Calu3 (cell line): ENCODE data around the gene TRIO. TPM values are rescaled to one million over a fixed set of nuclear protein-coding genes. Genes with fewer than 3 reads are reported as not detected.

Experiments used
- BruUV-seq: library from RNA; stranded (reverse); fragments of 400-500 nt; replicated peaks from 2 replicates; lab custom pipeline; 2021; lab: Mats Ljungman, UMichigan
- CTCF ChIA-PET: fragments of 300-600 bp; sonication (Branson Sonifier 250); formaldehyde crosslinking; loops from one replicate; lab custom pipeline; 2022; ENCODE audit warnings: antibody characterized with exemption; lab: Charles Lee
- DNase-seq: peaks from one replicate; pipeline ENCODE4 v3.0.0; 2022
- H3K27ac Mint-ChIP-seq: one replicate; pipeline ENCODE4 v1.8.0; 2022; ENCODE audit warnings: mixed read lengths; ENCODE audit not compliant: unreplicated experiment
- H3K27me3 Mint-ChIP-seq: one replicate; pipeline ENCODE4 v1.8.0; 2022; ENCODE audit warnings: mixed read lengths; ENCODE audit not compliant: unreplicated experiment
- H3K36me3 Mint-ChIP-seq: one replicate; pipeline ENCODE4 v1.8.0; 2022; ENCODE audit warnings: mild to moderate bottlenecking, moderate library complexity, mixed read lengths; ENCODE audit not compliant: insufficient read depth, unreplicated experiment
- H3K4me1 Mint-ChIP-seq: one replicate; pipeline ENCODE4 v1.8.0; 2022; ENCODE audit warnings: mild to moderate bottlenecking, low read depth, mixed read lengths; ENCODE audit not compliant: unreplicated experiment
- H3K4me3 Mint-ChIP-seq: one replicate; pipeline ENCODE4 v1.8.0; 2022; ENCODE audit warnings: mild to moderate bottlenecking, low read depth, moderate library complexity, mixed read lengths; ENCODE audit not compliant: unreplicated experiment
- H3K9me3 Mint-ChIP-seq: one replicate; pipeline ENCODE4 v1.8.0; 2022; ENCODE audit warnings: low read depth, mixed read lengths; ENCODE audit not compliant: unreplicated experiment
- intact Hi-C: fragments of 100-400 bp; cut with micrococcal nuclease; formaldehyde crosslinking; loops from one replicate; pipeline ENCODE4 v1.10.0; 2022; ENCODE audit not compliant: unreplicated experiment
- total RNA-seq: library from RNA; stranded (reverse); gene quantifications from 2 replicates; pipeline ENCODE4 v1.2.3, GENCODE V29; 2022
- TF ChIP-seq, protein P1 (sequence below): fragments of 200-600 bp; IDR thresholded peaks from one replicate; pipeline ENCODE4 v1.8.0; 2022; ENCODE audit warnings: antibody characterized with exemption; ENCODE audit not compliant: unreplicated experiment

Gene TRIO
- total RNA-seq, 1 experiment from 2014 or later, result 183 TPM

DNA sequence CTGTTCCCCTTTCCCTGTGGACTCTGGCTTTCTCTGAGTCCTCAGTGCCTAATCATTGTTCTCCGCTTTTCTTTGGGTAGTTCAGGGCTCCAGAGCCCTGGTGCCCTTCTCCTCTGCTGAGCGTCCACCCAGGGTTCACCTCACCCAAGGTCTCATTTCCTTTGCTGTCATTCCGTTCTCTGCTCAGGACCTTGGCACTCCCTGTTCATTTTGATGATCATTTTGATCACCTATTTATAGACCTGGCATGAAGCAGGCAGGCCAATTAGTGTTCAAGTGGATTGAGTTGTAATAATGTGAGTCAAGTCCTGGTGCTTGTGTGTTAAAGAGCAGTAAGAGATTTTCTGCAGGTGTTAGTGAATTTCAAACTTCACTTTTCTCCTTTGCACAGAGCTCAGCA lies 3.6 kb downstream of the TRIO start:
- H3K27ac Mint-ChIP-seq, result peak overlapping the region; percentile 81
- CTCF ChIA-PET, result no interaction called here
- H3K36me3 Mint-ChIP-seq, result peaks cover 62% of the 10 kb centered on the region
- no peaks in the 10 kb centered on the region for H3K27me3 Mint-ChIP-seq
- no peaks in the 10 kb centered on the region for H3K9me3 Mint-ChIP-seq
- DNase-seq, result no peak
- H3K4me3 Mint-ChIP-seq, result peak overlapping the region; percentile 81
- BruUV-seq, result no TSS peak
- peaks cover 43% of the 10 kb centered on the region for H3K4me1 Mint-ChIP-seq
- TF ChIP-seq, protein P1, sequence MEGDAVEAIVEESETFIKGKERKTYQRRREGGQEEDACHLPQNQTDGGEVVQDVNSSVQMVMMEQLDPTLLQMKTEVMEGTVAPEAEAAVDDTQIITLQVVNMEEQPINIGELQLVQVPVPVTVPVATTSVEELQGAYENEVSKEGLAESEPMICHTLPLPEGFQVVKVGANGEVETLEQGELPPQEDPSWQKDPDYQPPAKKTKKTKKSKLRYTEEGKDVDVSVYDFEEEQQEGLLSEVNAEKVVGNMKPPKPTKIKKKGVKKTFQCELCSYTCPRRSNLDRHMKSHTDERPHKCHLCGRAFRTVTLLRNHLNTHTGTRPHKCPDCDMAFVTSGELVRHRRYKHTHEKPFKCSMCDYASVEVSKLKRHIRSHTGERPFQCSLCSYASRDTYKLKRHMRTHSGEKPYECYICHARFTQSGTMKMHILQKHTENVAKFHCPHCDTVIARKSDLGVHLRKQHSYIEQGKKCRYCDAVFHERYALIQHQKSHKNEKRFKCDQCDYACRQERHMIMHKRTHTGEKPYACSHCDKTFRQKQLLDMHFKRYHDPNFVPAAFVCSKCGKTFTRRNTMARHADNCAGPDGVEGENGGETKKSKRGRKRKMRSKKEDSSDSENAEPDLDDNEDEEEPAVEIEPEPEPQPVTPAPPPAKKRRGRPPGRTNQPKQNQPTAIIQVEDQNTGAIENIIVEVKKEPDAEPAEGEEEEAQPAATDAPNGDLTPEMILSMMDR, result no peak
- intact Hi-C loops, result loop anchor here (2.0 to 5.0 kb wide), 2 partner anchors 118 to 159 kb away; no protein-coding TSS in a partner anchor

DNA sequence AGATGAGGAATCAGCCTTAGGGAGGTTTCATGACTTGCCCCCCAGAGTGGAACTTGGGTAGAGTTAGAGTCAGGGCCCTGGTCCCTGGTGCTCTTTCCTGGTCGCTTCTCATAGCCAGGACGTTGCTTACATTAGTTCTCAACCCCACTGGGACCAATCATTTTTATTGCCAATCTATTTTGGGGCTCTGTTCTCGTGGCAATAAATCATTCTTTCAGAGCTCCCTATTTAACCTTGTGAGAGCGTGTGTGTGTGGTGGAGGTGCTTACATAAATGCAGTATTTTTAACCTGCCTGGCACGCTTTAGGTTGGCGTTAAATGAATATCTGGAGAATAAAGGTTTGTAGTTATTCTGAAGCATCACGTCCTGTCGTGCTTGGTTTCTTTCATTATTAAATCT lies 4.1 kb downstream of the TRIO start:
- Mint-ChIP-seq H3K27me3 (no peaks in the 10 kb centered on the region), H3K4me3 (peak overlapping the region; percentile 81), H3K27ac (peak overlapping the region; percentile 81), H3K36me3 (peaks cover 62% of the 10 kb centered on the region), H3K4me1 (peaks cover 43% of the 10 kb centered on the region), H3K9me3 (no peaks in the 10 kb centered on the region)
- intact Hi-C loops, result loop anchor here (2.0 to 5.0 kb wide), 2 partner anchors 118 to 160 kb away; no protein-coding TSS in a partner anchor
- CTCF ChIA-PET, result no interaction called here
- BruUV-seq, result no TSS peak
- DNase-seq, result no peak
- TF ChIP-seq, protein P1, result no peak

DNA sequence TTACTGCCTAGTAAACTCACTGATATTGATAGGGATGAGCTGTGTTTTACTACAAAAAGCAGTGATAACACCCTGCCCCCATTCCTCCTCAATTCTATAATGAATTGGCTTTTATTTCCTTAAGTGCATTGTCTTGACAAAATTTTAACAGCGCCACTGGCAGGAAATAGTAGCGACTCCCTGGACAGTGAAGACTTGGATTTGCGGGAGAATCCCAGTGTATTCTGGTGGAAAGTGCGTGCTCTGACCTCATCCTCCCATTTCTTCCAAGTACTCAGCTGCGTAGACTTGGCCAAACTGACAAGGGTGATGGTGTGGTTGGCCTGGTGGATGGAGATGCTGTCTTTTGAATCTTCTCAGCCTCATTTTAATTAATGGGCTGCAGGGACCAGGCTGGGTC lies 5.3 kb downstream of the TRIO start:
- Mint-ChIP-seq H3K36me3 (peaks cover 50% of the 10 kb centered on the region), H3K4me1 (peaks cover 43% of the 10 kb centered on the region), H3K27me3 (no peaks in the 10 kb centered on the region), H3K9me3 (no peaks in the 10 kb centered on the region), H3K4me3 (peak overlapping the region; percentile 49), H3K27ac (peak overlapping the region; percentile 54)
- CTCF ChIA-PET, result interaction anchor here (0.7 to 1.2 kb wide), 2 partner anchors 24 to 122 kb away, joined by 3 read pairs; no protein-coding TSS in a partner anchor
- BruUV-seq, result no TSS peak
- TF ChIP-seq, protein P1, result no peak
- DNase-seq, result no peak
- intact Hi-C loops, result loop anchor here (5.0 kb wide), 1 partner anchor 161 kb away; no protein-coding TSS in a partner anchor

- no peaks in the 10 kb centered on the region for H3K9me3 Mint-ChIP-seq
- peak overlapping the region; percentile 49 for H3K4me3 Mint-ChIP-seq
- CTCF ChIA-PET, result interaction anchor here (1.2 kb wide), 1 partner anchor 121 kb away, joined by 3 read pairs; no protein-coding TSS in a partner anchor
- H3K36me3 Mint-ChIP-seq, result peaks cover 48% of the 10 kb centered on the region
- intact Hi-C loops, result loop anchor here (5.0 kb wide), 1 partner anchor 162 kb away; no protein-coding TSS in a partner anchor
- BruUV-seq, result no TSS peak
- peak overlapping the region; percentile 54 for H3K27ac Mint-ChIP-seq
- peaks cover 43% of the 10 kb centered on the region for H3K4me1 Mint-ChIP-seq
- no peak for DNase-seq
- H3K27me3 Mint-ChIP-seq, result no peaks in the 10 kb centered on the region
- TF ChIP-seq, protein P1, result no peak
Measured at GRCh38 chr5:14148890-14149671, 5.9 kb downstream of the TRIO start.
